ENCODE measurements around the gene ZNF385D. TPM values are rescaled to one million over a fixed set of nuclear protein-coding genes. Genes with fewer than 3 reads are reported as not detected.

Gene ZNF385D, protein sequence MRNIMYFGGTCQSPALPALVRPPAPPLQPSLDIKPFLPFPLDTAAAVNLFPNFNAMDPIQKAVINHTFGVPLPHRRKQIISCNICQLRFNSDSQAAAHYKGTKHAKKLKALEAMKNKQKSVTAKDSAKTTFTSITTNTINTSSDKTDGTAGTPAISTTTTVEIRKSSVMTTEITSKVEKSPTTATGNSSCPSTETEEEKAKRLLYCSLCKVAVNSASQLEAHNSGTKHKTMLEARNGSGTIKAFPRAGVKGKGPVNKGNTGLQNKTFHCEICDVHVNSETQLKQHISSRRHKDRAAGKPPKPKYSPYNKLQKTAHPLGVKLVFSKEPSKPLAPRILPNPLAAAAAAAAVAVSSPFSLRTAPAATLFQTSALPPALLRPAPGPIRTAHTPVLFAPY
- total RNA-seq (1 to 10 TPM in 1 of 2 donors, not detected in 1; 5.3 TPM), total RNA-seq (0 reads per million in 2 donors)

- no peak within 1 kb of the TSS for H3K4me3 Mint-ChIP-seq
- H3K36me3 Mint-ChIP-seq (ENCODE audit: low read depth) = no peaks in the 10 kb centered on the region
- no peak for DNase-seq
- H3K4me1 Mint-ChIP-seq = no peaks in the 10 kb centered on the region
- no peak within 1 kb of the TSS for H3K27ac Mint-ChIP-seq
- ATAC-seq = no peak
- no peaks in the 10 kb centered on the region for H3K9me3 ChIP-seq (ENCODE audit: control insufficient read depth, low read length, poor library complexity, severe bottlenecking)
- no peaks in the 10 kb centered on the region for H3K27me3 Mint-ChIP-seq
Observed at GRCh38 chr3:21750831-21751391, at the start of gene ZNF385D. TSS of gene ZNF385D (minus strand) at chr3:21751210. CDS start at chr3:21750916, 294 bp downstream.

- Mint-ChIP-seq H3K27me3 (no peaks in the 10 kb centered on the region), H3K36me3 (ENCODE audit: low read depth) (no peaks in the 10 kb centered on the region), H3K4me3 (no peak overlapping the region), H3K27ac (no peak overlapping the region), H3K4me1 (no peaks in the 10 kb centered on the region)
- no peaks in the 10 kb centered on the region for H3K9me3 ChIP-seq (ENCODE audit: control insufficient read depth, low read length, poor library complexity, severe bottlenecking)
- DNase-seq (no peak), ATAC-seq (no peak)
Observed at GRCh38 chr3:21798356-21799088, 47.5 kb upstream of the ZNF385D start.

DNA sequence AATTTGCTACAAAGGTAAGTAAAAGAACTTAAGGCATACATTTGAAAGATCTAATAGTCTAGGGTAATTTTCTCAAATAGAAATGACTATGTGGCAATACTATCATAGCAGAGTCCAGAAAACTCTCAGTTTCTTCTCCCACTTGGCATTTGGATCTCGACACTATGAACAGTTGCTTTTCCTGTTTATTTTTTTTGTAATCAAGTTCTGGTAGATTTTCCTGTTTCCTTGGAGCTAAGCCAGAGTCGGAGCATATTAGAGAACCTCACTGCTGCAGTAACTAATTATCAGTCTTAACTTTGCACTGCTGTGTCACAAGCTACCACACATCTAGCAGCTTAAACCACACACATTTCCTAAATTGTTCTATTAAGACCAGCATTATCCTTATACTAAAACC lies 44.9 kb upstream of the ZNF385D start:
- ATAC-seq = no peak
- no peak for DNase-seq
- no peaks in the 10 kb centered on the region for H3K9me3 ChIP-seq (ENCODE audit: control insufficient read depth, low read length, poor library complexity, severe bottlenecking)
- Mint-ChIP-seq H3K36me3 (ENCODE audit: low read depth) (no peaks in the 10 kb centered on the region), H3K27me3 (no peaks in the 10 kb centered on the region), H3K4me3 (no peak overlapping the region), H3K4me1 (no peaks in the 10 kb centered on the region), H3K27ac (no peak overlapping the region)

DNA sequence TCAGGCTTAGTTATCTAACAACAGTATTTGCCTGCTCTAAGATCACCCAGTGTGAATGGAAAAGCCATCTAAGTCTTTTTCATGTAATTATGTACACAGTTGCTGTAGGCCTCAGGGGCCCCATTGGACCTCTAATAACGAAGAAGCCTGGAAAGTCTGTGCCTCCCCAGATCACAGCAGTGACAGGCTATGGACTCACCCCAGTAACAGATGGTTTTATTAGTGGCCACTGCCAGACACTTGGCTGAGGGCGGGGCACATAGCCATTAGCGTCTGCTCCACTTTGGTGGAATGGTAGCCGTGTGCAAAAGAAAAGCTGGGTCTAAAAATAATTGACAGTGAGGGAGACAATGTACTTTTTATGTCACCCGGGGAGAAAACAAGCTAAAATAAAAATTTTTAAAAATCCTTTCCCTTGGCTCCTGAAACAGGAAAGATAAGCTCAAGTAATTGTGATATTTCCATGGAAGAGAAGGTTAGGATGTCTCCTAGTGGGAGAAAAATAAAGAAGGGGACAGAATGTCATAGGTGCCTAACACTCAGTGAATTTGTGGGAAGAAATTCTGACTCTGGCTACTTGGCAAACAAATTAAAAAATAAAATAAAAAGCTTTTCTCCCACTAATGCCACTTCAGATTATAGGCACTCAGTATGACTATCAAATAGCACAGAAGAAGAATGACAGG lies 44.3 kb upstream of the ZNF385D start:
- Mint-ChIP-seq H3K27ac (no peak overlapping the region), H3K4me1 (no peaks in the 10 kb centered on the region), H3K27me3 (no peaks in the 10 kb centered on the region), H3K4me3 (no peak overlapping the region), H3K36me3 (ENCODE audit: low read depth) (no peaks in the 10 kb centered on the region)
- no peak for ATAC-seq
- H3K9me3 ChIP-seq (ENCODE audit: control insufficient read depth, low read length, poor library complexity, severe bottlenecking) = no peaks in the 10 kb centered on the region
- no peak for DNase-seq

- no peaks in the 10 kb centered on the region for H3K9me3 ChIP-seq (ENCODE audit: control insufficient read depth, low read length, poor library complexity, severe bottlenecking)
- Mint-ChIP-seq H3K4me3 (no peak overlapping the region), H3K27ac (no peak overlapping the region), H3K36me3 (ENCODE audit: low read depth) (no peaks in the 10 kb centered on the region), H3K27me3 (no peaks in the 10 kb centered on the region), H3K4me1 (no peaks in the 10 kb centered on the region)
- DNase-seq = no peak
- ATAC-seq = no peak
Observed at GRCh38 chr3:21794291-21794690, 43.3 kb upstream of the ZNF385D start.

GRCh38 chr3:21792176-21792575 lies 41.2 kb upstream of the ZNF385D start:
- H3K9me3 ChIP-seq (ENCODE audit: control insufficient read depth, low read length, poor library complexity, severe bottlenecking) = no peaks in the 10 kb centered on the region
- no peaks in the 10 kb centered on the region for H3K27me3 Mint-ChIP-seq
- ATAC-seq (no peak), DNase-seq (no peak)
- H3K27ac Mint-ChIP-seq = no peak overlapping the region
- no peak overlapping the region for H3K4me3 Mint-ChIP-seq
- H3K4me1 Mint-ChIP-seq = no peaks in the 10 kb centered on the region
- H3K36me3 Mint-ChIP-seq (ENCODE audit: low read depth) = no peaks in the 10 kb centered on the region

GRCh38 chr3:21791356-21791755 lies 40.3 kb upstream of the ZNF385D start:
- no peaks in the 10 kb centered on the region for H3K36me3 Mint-ChIP-seq (ENCODE audit: low read depth)
- no peaks in the 10 kb centered on the region for H3K4me1 Mint-ChIP-seq
- H3K9me3 ChIP-seq (ENCODE audit: control insufficient read depth, low read length, poor library complexity, severe bottlenecking) = no peaks in the 10 kb centered on the region
- H3K27ac Mint-ChIP-seq = no peak overlapping the region
- DNase-seq (no peak), ATAC-seq (no peak)
- no peaks in the 10 kb centered on the region for H3K27me3 Mint-ChIP-seq
- H3K4me3 Mint-ChIP-seq = no peak overlapping the region

GRCh38 chr3:21790466-21790865 lies 39.5 kb upstream of the ZNF385D start:
- DNase-seq (no peak), ATAC-seq (no peak)
- Mint-ChIP-seq H3K4me1 (no peaks in the 10 kb centered on the region), H3K36me3 (ENCODE audit: low read depth) (no peaks in the 10 kb centered on the region), H3K4me3 (no peak overlapping the region), H3K27ac (no peak overlapping the region), H3K27me3 (no peaks in the 10 kb centered on the region)
- no peaks in the 10 kb centered on the region for H3K9me3 ChIP-seq (ENCODE audit: control insufficient read depth, low read length, poor library complexity, severe bottlenecking)

DNA sequence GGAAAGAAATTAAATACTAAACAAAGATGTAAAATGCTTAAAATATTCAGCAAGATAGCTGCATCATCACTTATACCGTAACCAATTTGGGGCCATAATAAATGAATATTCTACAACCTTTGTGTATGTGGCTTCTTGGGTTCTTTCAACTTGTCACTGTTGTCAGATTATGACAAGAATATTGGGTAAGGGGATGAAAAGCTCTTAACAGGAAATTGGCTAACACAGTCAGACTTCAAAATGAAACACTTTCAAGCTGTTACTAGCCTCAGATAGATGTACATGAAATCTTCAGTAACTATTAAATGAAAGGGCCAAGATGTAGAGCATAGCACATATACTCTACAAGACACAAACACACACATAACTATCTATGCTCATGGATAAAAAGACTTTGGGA lies 38.7 kb upstream of the ZNF385D start:
- no peak overlapping the region for H3K4me3 Mint-ChIP-seq
- no peak overlapping the region for H3K27ac Mint-ChIP-seq
- DNase-seq (no peak), ATAC-seq (no peak)
- no peaks in the 10 kb centered on the region for H3K36me3 Mint-ChIP-seq (ENCODE audit: low read depth)
- H3K9me3 ChIP-seq (ENCODE audit: control insufficient read depth, low read length, poor library complexity, severe bottlenecking) = no peaks in the 10 kb centered on the region
- no peaks in the 10 kb centered on the region for H3K4me1 Mint-ChIP-seq
- no peaks in the 10 kb centered on the region for H3K27me3 Mint-ChIP-seq

DNA sequence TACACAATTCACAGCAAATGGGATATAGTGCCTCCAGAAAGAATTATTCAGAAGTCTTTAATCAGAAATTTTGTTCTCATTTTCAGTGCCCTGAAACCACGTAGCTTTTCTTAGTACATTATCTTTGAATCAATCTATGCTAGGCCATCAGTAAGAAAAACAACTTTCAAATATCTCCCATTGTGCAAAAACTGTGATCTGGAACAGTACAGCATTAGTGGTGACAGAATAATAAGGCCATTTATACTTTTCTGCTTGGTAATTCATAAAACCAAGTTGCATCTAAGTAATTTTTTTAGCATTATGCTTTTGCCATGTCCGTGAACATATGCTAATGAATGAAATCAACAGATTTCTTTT lies 35.4 kb upstream of the ZNF385D start:
- Mint-ChIP-seq H3K27me3 (no peaks in the 10 kb centered on the region), H3K36me3 (ENCODE audit: low read depth) (no peaks in the 10 kb centered on the region), H3K4me3 (no peak overlapping the region), H3K4me1 (no peaks in the 10 kb centered on the region), H3K27ac (no peak overlapping the region)
- no peaks in the 10 kb centered on the region for H3K9me3 ChIP-seq (ENCODE audit: control insufficient read depth, low read length, poor library complexity, severe bottlenecking)
- DNase-seq = no peak
- no peak for ATAC-seq

DNA sequence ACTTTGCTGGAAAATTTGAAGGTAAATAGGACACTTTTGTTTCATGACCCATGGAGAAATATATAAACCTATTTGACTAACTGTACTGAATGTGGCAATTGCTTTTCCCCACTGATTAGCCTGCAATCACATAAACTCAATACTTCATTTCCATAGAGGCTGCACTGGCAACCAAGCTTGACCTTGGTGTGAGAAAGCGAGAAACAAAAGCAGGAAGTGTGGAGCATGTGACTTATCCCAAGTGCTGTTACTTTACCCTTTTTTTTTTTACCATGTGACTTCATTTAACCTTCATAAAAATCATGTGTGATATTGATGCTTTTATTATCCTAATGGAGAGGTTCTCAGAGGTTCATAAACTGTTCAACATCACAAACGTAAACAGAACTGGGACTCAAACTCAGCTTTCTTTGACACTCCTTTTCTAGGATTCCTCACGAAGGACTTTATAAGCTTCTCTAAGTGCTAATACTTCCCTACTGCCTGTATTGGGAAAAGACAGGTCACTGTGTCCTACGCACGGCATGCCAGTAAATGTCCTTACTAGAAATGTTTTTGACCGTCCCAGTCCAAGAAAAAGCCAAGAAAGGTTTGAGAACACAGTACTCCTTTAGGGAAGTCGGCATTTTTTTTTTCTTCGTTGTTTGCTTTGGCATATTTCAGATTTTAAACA lies 34.9 kb upstream of the ZNF385D start:
- Mint-ChIP-seq H3K27me3 (no peaks in the 10 kb centered on the region), H3K36me3 (ENCODE audit: low read depth) (no peaks in the 10 kb centered on the region), H3K27ac (no peak overlapping the region), H3K4me1 (no peaks in the 10 kb centered on the region), H3K4me3 (no peak overlapping the region)
- no peak for ATAC-seq
- DNase-seq = no peak
- H3K9me3 ChIP-seq (ENCODE audit: control insufficient read depth, low read length, poor library complexity, severe bottlenecking) = no peaks in the 10 kb centered on the region

DNA sequence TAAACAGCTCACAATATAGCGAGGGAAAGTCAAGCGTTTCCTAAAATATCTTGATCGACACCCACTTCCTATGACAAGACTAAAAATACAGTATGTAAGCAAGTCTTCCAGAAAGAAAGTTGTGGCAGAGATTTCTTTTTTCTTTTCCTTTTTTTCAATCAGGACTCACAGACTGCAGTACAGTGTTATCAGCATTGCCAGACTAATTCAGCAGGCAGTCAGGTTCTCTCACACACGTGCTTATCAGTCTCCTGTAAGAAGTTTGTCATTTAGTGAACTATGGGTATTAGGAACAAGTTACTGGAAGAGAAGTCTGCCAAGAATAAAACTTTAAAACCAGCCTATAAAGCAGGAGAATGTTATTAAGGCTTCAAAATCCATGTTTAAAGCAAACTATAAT lies 32.8 kb upstream of the ZNF385D start:
- DNase-seq (no peak), ATAC-seq (no peak)
- Mint-ChIP-seq H3K36me3 (ENCODE audit: low read depth) (no peaks in the 10 kb centered on the region), H3K4me3 (no peak overlapping the region), H3K27ac (no peak overlapping the region), H3K4me1 (no peaks in the 10 kb centered on the region), H3K27me3 (no peaks in the 10 kb centered on the region)
- no peaks in the 10 kb centered on the region for H3K9me3 ChIP-seq (ENCODE audit: control insufficient read depth, low read length, poor library complexity, severe bottlenecking)

- Mint-ChIP-seq H3K27me3 (no peaks in the 10 kb centered on the region), H3K27ac (no peak overlapping the region)
Observed at GRCh38 chr3:21781355-21781754, 30.3 kb upstream of the ZNF385D start.

More at GRCh38 chr3:21781355-21781754, 30.3 kb upstream of the ZNF385D start:
- peaks cover 4% of the 10 kb centered on the region for H3K9me3 ChIP-seq (ENCODE audit: control insufficient read depth, low read length, poor library complexity, severe bottlenecking)
- Mint-ChIP-seq H3K36me3 (ENCODE audit: low read depth) (no peaks in the 10 kb centered on the region), H3K4me3 (no peak overlapping the region), H3K4me1 (no peaks in the 10 kb centered on the region)
- no peak for ATAC-seq
- no peak for DNase-seq
